ENCODE data around the gene ATP8A2.

GRCh38 chr13:25660996-25661395 is 289.2 kb downstream of the ATP8A2 start:
- no peak for TF ChIP-seq SP4 (IDR thresholded peaks at IDR 0.05; ENCODE audit: low read length)
- TF ChIP-seq EZH2 (IDR thresholded peaks at IDR 0.05; ENCODE audit: low read depth, low read length, severe bottlenecking) = no peak
- no peak for TF ChIP-seq SIN3A (conservative IDR thresholded peaks at IDR 0.05 in 1 of 2, IDR thresholded peaks at IDR 0.05 in 1 of 2; ENCODE audit: low read depth in 1 of 2, low read length in 2 of 2)
- no peak for TF ChIP-seq CTCF (IDR thresholded peaks at IDR 0.05; ENCODE audit: control extremely low read depth in 1 of 3, insufficient read depth in 1 of 3, low read depth in 1 of 3, low read length in 3 of 3)
- TF ChIP-seq JUND (IDR thresholded peaks at IDR 0.05; ENCODE audit: low read length) = no peak
- no peak for TF ChIP-seq CEBPB (IDR thresholded peaks at IDR 0.05; ENCODE audit: low read depth, low read length)
- TF ChIP-seq BCL11A (IDR thresholded peaks at IDR 0.05; ENCODE audit: low read depth in 2 of 2, low read length in 2 of 2) = no peak
- TF ChIP-seq YY1 (IDR thresholded peaks at IDR 0.05; ENCODE audit: low read depth, low read length) = no peak
- TF ChIP-seq ZNF274 (IDR thresholded peaks at IDR 0.05; ENCODE audit: borderline replicate concordance, extremely low read depth, low read length) = no peak
- TF ChIP-seq POLR2A (IDR thresholded peaks at IDR 0.05; ENCODE audit: control extremely low read depth in 1 of 2, low read depth in 2 of 2, low read length in 2 of 2) = no peak

All from H1 (cell line).